D341Med (cell line): Measurements from ENCODE around the gene GTSF1L.
A peak's percentile ranks its signal among the peaks of the same experiment; 100 is the strongest.

Experiments
- DNase-seq: peaks from one replicate; pipeline ENCODE4 v3.0.0; 2012; ENCODE audit warnings: low spot score

The GTSF1L gene

DNA sequence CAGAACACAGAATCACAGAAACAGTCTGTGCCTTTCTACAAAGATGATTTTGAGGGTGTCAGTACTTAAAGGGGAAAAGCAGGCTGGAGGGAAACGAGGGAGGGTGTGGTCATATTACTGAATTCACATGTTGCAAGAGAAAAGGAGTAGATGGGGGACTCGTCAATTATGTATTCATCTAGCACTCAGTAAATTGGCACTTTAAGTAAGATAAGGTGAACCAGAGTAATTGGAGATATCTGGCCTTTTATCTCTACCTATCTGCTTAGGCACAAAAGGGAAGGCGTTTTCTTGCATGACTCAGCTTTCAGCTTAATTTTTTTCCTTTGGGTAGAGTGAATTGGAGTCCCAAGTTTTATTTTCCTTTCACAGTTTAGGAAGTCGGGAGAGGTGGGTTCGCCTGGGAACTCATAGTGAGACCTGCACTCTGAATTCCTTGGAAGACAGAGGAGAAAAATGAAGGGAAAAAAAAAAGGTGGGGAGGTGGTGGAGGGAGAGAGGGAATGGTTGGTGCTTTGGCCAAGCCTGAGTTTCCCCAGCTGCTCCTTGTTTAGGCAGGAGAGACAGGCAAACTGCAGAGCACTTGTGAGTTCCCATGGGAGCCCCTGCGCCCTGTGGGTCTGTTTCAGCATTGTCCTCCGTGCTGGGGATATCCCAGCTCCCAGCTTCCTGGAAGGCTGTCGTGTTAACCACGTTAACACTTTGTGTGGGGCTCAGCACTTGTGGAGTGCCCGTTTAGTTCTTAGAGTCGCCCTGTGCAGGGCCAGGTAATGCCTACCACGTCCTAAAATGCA is 19.7 kb upstream of the GTSF1L start:
- DNase-seq, result no peak

DNA sequence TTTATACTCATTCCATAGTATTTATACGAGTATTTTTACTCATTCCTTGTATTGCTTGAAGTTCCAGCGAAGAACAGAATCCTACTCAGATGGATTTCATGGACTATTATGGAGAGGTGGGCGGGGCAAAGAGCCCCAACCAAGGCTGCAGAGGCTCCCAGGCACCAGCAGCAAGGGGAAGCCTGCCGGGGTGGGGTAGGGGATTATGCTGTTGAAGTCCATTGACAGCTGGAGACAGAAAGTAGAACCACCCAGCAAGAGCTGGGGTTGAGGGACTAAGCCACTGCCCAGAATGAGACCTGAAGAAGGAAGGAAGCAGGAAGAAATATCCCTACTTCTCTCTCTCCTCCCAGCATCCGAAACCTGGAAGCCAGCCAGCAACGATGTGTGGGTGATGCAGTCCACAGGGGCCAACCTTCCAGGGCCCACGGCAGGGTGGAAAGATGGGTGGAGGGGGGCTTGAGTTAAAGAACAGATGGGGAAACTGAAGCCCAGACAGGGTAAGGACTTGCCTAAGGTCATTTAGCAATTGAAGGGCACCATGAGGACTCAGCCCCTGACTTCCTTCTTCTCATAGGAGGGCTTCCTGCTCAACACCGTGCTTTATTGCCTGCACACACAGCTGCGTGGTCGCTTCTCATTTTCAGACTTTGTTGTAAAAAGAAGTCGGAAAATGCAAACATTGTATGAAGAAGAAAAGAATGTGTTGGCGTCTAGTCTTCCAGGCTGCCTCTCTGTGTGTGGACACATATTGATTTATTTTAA is 18.3 kb upstream of the GTSF1L start:
- no peak for DNase-seq

DNA sequence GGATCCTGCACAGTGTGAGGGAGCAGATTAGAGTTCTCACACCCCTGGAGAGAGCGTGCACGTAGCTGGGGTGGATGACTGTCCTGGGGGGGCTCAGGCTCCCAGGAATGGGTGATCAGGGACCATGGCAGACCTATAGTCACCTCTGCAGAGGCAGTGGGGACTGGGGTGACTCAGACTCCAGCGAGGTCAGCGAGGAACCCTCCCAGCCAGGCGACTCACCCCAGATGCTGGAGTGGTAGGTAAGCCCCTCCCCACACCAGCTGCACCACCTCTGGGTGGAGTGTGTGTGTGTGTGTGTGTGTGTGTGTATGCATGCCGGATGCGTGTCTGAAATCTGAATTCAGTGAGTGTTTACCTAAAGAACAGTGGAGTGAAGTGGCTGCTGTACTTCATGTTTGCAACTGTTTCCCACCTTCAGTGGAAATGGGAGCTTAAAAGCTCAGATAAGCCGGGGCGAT is 17.4 kb upstream of the GTSF1L start:
- no peak for DNase-seq

DNA sequence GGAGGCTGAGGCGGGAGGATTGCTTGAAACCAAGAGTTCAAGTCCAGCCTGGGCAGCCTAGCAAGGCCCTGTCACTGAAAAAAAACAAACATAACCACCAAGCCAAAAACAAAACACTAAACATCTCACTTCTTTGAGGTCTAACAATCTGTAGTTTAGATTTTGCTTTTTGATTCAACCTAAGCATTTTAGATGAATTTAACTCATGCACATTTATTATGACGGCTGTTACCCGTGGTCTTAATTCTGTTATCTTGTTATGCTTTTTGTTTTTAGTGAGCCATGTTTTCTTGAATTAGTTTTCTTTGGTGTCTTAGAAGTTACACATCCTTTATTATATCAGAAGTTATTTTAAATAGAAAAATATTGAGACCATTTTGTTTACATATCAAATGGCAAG is 13.8 kb upstream of the GTSF1L start:
- DNase-seq, result no peak

DNA sequence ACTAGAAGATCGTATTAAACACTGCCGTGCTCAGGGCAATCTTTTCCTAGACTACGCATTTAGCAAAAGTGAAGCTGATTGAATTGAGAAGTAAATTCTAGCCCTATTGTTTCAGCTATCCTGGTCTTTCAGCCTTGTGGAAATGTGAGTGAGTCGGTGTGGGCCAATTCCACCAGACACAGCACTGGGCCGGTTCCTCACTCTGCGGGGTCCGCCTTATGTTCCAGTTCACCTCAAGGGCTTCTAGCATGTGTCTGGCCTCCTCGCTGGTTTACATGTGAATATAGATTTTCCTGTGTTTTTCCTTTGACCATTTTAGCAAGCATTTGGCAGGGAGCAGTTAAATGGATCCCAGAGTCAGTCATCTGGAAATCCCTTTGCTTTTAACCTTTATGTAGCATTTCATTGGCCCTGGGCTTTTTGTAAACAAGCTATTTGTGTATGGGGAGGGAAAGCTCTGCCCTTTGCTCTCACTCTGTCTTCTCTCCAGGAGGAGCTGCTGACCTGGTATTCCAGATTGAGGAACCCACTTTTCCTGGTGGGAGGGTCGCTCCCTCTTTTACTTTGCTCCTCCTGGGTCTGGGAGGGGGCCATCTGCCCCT is 12.4 kb upstream of the GTSF1L start:
- DNase-seq, result no peak

DNA sequence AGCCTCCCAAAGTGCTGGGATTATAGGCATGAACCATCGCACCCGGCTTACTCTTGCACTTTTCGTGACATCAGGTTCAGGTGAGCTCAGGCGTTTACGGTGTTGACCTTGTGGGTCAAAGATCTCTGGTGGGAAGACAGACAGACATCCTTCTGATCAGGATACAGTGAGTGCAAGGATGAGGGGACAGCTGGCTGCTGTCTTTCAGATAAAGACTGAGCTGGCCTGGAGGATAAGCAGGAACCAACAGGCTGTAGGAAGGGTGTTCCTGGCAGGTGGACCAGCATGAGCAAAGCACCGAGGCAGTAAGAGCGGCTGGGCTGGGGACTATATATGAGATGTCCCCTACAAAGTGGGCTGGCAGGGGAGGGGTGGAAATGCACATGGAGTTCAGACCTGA is 11.1 kb upstream of the GTSF1L start:
- DNase-seq, result no peak

DNA sequence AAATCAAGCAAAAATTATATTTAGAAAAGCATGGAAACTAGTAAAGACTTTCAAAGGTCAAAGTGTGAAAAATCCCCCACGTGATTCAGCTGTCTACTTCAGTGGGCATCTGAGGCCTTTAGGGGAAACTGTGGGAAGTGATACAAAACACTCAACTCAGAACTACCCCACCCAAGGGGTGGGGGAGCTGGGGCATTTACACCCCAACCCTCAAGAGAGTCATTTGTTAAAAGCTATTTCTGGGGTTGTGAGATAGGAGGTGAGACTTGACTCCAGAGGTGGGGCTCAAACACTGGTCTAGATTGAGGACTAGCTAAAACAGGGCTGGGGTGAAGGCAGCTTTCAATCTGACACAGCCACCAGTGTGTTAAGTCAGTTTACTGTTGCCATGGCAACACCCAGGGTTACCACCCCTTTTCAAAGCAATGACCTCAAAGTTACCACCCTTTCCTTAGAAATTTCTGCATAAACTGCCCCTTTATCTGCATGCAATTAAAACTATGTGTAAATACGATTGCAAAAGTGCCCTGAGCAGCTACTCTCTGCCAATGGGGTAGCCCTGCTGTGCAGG is 9.9 kb upstream of the GTSF1L start:
- no peak for DNase-seq

DNA sequence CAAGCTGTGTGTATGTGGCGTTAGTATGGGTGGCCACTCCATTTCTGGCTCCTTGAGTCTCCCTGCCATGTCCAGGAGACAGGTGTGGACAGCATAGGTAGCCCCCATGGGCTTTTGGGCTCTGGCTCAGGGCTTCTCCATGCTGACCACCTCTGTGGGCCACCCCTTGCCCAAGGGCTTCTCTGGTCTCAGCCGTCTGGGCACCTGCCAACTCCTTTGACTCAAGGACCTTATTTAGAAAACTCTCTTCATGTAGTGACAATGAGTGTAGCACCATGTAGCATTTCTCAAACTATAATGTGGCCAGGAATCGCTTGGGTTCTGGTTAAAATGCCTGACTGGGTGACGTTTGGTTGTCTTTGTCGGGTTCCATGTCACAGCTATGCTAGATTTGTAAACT is 5.1 kb upstream of the GTSF1L start:
- no peak for DNase-seq

DNA sequence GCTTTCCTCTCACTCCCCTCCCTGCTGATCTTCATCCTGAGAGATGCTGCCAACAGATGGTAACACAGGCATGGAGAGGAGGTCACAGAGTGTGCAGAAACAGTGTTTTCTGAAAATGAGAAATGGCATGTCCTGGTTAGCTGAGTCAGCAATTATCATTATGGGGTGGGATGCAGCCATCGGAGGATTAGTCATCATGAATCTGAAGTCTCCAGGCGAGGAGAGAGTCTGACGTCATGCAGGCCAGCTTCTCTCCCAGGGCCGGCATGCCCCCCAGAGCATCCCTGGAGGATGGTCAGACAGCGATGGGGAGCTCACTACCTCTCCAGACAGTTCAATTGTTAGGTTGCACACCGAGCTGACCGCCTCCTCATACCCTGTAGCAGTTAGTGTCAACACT is 4.7 kb upstream of the GTSF1L start:
- no peak for DNase-seq

DNA sequence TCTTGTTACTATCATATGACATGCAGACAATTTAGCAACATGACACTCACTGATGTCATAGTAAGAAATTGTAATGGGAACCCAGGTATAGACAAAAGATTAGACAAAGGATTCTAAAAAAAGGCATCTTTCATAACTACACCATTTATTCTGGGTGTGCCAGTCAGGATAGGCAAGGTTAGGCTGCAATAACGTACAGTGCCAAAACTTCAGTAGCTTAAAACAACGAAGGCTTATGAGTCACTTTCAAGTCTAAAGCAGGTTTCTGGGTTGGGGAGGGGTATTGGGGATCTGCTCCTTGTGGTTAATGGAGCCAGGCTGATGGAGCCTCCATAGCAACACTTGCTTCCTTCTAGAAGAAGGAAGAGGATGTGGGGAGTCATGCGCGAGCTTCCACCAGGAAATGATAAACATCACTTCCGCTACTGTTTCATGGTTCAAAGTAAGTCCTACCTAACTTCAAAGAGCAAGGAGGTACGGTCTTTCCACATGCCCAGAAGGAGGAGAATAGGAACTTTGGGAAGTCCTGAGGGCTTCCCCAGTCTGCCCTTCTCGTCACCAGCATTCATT is 2.0 kb upstream of the GTSF1L start:
- no peak for DNase-seq

DNA sequence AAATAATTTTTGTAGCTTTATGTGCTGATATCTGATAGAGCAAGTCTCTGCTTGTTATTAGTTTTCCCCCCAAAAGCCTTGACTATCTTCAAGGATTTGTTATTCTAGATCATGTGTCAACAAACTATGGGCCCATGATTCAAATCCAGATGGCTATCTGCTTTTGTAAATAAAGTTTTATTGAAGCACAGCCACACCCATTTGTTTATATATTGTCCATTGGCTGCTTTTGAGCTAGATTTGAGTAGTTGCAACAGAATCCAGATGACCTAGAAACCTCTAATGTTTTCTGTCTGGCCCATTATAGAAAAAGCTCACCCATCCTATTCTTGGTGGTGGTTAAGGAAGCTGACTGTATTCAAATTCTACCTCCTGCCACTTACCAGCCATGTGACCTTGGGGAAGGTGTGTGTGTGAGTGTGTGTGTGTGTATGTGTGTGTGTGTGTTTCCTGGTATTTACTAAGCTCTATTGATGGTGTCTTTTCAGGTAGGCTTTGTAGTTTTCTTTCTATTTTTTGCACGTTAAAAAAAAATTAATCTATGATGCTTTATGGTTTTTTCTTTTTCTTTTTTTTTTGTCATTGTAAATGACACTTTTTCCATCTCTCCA is 1.3 kb upstream of the GTSF1L start:
- no peak for DNase-seq

DNA sequence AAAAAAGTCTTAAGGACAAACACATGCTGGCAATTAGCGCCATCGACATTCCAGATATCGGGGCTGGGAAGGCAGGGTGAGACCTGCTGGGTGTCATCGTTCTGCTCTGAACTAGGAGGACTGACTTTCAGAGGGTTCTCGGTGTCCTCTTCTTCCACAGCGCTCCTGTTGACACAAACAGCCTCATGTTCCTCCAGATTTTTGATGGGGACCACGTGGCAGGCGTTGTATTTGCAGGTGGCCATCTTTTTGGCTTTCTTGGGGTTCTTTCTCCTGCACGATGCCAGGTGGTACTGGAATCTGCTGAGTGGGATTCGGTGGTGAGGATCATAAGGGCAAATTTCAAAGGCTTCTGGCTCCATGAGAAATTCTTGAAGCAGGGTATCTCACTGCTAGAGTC is 469 bp downstream of the GTSF1L start:
- DNase-seq, result no peak

DNA sequence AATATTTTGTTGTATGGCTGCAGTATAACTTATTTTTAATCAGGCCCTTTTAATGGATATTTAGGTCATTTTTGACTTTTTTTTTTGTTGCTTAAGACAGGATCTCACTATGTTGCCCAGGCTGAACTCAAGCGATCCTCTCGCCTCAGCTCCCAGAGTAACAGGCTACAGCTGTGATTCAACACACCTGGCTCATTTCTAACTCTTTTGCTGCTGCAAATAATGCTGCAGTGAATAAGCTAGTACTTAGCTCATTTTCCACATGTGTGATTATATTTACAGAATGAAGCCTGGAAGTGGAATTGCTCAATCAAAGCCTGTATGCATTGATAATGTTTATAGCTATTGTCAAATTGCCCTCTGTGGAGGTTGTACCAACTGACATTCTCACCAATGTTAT is 1.1 kb downstream of the GTSF1L start:
- no peak for DNase-seq

DNA sequence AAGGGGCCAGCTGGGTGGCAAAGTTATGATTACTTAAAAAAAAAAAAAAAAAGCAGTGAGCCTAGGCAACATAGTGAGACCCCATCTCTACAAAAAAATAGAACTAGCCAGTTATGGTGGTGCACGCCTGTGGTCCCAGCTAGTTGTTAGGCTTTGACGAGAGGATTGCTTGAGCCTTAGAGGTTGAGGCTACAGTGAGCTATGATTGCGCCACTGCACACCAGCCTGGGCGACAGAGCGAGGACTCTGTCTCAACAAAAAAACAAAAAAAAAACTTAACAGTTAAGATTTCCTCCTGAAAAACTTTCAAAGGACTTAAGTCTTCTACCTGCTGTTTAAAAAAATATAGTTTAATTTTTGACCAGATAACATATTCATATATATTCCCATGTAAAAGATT is 2.4 kb downstream of the GTSF1L start:
- no peak for DNase-seq

DNA sequence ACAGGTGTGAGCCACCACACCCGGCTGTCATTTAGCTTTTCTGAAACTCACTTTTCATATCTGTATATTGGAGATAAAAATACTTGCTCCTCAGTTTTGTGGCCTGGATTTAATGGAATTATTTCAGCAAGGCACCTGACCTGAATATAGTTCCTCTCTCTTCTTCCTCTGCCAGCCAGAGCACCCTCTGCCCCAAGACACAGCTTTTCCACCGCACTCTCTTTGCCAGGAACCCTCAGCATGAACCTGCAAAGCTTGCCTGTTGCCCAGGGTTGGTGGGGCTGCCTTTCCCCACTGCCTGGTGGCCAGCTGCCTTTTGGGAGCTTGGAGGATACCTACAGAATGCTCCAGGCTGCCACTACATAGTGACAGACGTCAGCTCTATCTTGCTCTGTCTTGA is 3.1 kb downstream of the GTSF1L start:
- no peak for DNase-seq

DNA sequence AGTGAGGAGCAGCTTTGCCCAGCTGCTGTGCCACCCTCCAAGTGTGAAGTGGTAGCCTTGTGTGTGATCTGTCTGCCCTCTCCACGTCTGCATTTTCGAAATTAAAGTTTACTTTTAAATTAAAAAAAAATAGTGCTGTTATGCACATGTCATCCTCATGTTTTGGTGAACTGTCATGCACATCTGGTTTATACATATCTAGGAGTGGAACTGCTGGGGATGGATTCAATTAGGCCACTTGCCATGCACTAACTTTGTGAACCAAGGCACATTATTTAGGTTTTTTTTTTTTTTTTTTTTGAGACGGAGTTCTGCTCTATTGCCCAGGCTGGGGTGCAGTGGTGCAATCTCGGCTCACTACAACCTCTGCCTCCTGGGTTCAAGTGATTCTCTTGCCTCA is 3.6 kb downstream of the GTSF1L start:
- no peak for DNase-seq

DNA sequence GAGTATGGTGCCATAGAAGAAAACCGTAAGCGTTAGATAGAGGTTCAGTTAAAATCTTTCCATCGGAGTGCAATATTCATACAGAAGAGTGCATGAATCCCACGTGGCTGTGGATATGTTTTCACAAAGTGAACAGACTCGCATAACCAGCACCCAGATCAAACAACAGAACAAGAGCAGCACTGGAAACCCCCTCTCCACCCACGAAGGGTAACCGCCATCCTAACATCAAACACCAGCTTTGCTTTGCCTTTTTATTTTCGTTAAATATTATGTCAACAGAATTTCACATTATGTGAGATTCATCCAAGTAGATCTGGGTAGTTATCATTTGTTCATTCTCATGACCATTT is 4.7 kb downstream of the GTSF1L start:
- no peak for DNase-seq

DNA sequence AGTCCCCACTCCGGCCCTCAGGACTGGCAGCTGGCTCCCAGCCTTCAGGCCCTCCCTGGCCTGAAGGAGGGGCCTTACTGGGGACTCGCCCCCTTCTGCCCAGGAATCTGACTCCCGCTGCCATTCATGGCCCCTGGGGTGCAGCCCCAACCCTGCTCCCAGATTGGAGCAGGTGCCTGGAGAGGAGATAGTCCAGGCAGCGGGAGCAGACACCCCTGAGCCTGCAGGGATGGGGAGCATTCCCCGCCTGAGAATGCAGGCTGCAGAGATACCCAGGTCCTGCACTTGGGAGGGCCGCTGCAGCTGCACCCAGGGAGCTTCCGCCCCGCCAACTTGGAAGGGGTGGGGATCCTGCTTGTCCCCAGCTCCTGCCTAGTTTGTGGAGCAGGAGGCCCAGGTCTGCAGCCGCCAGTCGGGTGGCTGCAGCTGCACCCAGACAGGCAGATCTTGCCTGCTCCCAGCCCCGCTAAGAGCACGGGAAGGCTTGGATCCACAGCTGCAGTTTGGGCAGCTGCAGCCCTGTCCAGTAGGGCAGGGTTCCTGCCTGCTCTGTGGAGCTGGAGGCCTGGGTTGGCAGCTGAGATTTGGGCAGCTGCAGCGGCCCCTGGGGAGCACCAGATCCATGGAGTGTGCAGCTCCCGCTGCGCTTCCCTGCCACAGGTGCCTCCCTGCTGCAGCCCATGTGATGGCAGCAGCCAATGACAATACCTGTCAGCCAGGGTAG is 5.2 kb downstream of the GTSF1L start:
- peak; percentile 52 for DNase-seq

DNA sequence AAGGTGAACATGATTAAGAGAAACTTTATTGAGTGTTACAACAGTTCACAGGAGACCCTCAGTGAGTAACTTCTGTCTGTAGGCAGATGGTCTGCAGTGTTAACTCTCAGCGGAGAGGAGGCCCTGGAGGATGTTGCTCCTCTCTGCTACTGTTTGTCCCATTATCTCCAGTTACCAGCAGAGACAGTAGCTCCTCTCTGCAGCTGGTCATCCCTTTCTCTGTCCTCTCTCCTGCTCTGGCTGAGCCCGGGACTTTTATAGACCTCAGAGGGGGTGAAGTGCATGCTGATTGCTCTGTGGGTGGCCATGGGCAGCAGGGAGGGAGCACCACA is 5.7 kb downstream of the GTSF1L start:
- DNase-seq, result no peak

DNA sequence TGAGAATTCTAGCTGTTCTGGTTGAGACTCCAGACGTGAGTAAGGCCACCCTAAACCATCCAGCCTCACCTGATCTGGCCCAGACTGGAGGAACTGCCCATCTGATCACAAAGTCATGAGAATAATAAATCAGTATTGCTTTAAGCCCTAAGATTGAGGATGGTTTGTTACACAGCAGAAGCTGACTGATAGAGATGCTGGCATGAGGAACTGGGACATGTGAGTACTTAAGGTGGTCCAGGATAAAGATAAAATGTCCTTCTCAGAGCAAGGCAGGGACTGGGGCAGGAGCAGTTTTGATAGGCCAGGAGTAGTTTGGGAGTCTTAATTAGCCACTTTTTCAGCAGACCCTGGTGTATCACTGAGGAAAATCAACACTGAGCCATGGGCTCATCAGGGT is 6.8 kb downstream of the GTSF1L start:
- DNase-seq, result no peak

DNA sequence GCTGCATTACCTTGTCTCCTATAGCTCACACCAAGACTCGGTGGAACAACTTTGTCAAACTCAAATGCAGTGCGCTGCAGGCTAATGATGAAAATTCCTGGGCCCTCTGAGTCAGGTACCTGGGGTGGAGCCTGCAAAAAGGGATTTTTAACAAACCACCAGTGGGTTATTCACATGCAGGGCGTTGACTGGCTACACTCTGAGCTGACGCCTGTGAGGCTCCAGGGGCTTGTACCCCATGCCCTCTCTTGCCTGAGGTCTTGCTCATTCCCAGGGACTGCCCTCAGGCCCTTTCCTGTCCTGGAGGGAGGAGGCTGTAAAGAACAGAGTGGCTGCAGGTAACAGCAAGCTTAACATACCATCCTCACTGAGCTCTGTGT is 9.2 kb downstream of the GTSF1L start:
- DNase-seq, result no peak
